CD4-positive, alpha-beta T cell treated with Interleukin-2 at 100 ng/mL for 4 hours (primary cell): ENCODE results near the gene PSENEN.
"Not testable (repeated sequence)": the region's sequence is repeated elsewhere in the genome, so short reads cannot be mapped to it uniquely, and the experiment has no call there.

ENCODE experiments used
- DNase-seq: peaks from one replicate; pipeline ENCODE4 v3.0.0-alpha.2; 2020; ENCODE audit warnings: low spot score

PSENEN gene

DNA sequence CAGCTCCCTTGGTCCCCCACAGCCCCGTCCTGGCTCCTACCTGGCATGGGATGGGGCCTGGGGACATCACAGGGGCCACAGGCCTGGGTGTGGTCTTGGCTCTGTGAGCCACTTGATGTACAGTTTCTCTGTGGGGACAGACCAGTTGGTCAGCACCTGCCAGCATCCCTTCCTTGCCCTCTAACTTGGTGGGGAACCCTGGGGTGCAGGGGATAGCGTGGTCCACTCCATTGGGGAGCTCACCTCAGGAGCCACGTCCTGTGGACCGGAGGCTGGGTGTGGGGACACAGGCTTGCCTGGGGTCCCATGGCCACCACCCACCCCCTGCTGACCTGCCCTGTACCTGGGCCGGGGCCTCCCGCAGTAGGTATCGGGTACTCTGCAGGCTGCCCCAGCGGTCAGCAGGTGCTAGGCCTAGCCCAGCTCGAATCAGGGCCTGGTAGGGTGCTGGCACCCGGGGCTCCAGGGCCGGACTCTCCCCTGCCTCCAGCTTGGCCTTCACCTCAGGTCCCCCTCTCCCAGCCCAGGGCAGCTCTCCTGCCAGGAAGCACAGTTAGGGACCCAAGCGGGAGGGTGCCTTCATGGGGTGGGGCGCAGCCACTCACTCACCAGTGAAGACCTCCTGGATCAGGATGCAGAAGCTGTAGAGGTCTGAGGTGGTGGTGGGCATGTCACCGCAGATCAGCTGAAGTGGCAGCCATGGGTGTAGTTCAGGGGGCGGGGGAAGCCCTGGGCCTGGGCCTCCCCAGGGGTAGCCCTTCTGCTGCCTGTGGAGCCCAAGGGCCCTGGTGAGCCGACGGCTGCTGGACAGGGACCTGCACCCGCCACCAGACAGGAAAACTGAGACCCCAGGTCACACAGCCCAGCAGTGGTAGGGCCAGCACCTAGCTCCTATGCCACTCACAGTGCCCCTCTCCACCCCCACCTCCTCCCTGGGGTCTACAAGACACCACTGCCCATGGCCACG is 44.8 kb downstream of the PSENEN start:
- no peak for DNase-seq

DNA sequence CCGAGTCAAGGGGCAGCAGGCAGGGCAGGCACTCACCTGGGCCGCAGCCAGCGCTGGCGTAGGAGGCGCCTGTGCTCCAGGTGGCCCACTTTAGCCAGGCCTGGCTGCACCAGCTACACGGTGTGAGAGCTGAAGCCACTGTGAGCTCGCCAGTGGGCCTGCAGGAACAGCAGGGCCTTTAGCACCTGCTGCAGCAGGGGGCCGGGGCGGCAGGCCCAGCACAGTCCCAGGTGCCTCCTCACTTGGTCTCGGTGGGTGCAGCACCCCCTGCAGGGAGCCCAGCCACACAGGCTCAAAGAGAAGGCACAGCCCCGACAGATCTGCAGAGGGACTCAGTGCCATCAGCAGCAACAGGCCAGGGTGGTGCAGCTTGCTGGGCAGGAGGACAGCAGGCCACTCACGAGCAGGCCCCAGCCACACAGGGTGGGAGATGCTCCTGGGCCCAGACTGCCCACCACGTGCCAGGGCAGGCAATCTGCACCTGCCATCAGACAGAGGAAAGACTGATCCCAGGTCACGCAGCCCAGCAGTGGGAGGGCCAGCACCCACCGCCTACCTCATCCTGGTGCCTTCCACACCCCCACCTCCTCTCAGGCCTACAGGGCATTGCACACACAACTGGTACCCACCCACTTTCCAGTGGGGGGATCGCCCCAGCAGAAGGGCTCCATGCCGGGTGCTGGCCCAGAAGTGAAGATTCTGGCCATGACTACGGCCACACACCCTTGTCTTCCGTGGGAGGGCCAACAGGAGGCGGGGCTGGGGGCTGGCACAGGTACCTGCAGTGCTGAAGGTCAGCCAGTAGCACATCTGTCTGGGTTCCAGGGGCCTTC is 45.7 kb downstream of the PSENEN start:
- DNase-seq = no peak

DNA sequence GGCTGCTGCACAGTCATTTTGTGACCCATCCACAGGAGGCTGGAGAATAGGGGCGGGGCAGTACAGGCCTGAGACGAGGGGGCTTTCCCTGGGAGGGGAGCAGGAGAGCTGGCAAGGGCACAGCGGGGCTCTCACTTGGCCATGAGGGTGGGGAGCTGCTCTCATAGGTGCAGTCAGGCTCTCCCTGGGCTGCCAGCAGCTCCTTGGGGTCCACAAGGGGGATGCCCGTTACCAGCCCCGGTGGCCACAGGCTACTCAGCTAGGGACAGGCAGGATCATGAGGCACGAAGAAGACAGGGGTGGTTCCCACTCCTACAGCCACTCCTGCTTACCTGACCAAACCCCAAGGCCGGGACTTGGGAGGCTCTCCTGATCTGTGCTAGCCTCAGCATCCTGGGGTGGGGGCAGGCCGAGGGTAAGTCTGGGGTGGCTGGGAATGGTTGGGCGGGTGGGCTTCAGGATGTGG is 46.4 kb downstream of the PSENEN start:
- no peak for DNase-seq

DNA sequence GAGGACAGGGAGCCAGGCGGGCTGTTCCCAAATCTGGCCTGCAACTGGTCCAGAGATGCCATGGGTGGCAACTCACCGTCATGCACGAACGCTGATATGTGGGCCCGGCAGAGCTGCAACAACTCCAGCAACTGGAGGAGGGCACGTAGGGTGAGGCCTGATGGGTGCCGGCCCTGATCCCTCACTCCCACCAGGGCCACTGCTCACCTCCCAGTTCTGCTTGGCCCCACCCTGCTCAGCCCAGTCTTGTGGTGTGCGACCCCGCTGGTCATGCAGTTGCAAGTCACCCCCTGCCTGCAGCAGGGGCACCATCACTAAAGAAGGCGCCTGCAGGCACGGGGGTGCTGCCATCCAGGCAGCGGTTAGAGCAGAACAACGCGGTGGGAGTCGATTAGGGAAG is 46.9 kb downstream of the PSENEN start:
- DNase-seq = no peak

DNA sequence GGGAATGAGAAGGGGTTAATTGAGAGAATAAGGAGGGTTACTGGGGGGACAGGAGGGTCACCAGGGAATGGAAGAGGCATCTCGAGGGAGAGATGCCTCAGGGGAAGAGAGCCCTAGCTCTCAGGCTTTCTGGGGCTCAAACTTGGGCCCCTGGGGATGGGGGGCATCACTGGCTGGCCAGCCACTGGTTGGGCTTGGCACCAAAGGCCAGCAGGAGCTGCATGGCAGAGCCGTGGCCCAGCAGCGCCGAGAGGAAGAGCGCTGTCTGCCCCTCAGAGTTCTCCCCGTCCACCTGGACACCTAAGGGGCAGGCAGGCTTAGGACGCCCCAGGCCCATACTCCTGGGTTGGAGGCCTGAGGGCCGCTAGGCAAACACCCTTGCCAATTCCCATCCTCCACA is 47.4 kb downstream of the PSENEN start:
- no peak for DNase-seq

DNA sequence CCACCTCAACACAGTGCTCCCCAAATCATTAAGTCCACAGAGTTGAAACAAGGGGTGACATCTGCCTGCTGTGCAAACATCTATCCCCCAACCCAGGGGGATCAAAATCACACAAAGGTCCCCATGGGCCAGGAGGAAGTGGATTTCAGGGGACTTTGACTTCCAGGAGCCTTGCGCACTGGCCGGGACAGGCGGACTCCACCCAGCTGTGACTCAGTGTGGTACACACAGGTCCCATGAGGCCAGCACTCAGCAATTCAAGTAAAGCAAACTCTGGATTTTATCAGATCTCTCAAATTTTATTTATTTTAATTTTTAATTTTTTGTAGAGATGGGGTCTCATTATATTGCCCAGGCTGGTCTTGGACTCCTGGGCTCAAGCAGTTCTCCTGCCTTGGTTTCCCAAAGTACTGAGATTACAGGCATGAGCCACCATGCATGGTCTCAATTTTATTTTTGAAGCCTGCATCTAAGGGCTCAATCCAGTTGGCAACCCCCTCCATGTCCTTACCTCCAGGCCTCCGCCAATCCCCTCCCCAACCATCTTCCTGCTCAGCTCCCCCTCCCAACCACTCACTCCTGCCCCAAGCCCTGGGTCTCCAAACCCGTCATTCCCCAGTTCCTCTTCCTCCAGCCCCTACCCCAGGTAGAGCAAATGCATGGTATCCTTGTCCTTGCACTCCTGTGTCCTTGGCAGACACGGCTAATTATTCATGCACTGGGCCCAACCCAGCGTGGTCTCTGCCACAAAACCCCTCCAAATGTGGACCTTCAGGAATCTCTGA is 48.1 kb downstream of the PSENEN start:
- no peak for DNase-seq

DNA sequence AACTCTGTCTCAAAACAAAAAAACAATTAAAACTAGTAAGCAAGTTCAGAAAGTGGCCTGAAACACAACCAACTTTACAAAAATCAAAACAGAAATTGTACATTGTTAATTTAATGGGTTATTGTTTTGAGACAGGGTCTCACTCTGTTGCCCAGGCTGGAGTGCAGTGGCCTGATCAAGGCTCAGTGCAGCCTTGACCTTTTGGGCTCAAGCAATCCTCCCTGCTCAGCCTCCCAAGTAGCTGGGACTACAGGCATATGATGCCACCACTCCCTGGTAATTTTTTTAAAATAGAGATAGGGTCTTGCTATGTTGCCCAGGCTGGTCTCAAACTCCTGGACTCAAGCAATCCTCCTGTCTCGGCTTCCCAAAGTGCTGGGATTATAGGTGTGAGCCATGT is 50.1 kb downstream of the PSENEN start:
- DNase-seq = not testable (repeated sequence)
